Activated CD4-positive, alpha-beta memory T cell treated with anti-CD3 and anti-CD28 coated beads for 36 hours (primary cell): ENCODE results near the gene TMBIM1. TPM values are rescaled to one million over a fixed set of nuclear protein-coding genes. Genes with fewer than 3 reads are reported as not detected.
A peak's percentile ranks its signal among the peaks of the same experiment; 100 is the strongest.

ENCODE experiments used
- CTCF ChIA-PET: fragments of 350-600 bp; sonication (Branson Sonifier 250); formaldehyde crosslinking; loops from one replicate; lab custom pipeline; 2021; ENCODE audit warnings: antibody characterized with exemption, inconsistent platforms; lab: Charles Lee
- POLR2A ChIA-PET: fragments of 350-600 bp; sonication (Branson Sonifier 250); formaldehyde crosslinking; loops from one replicate; lab custom pipeline; 2021; ENCODE audit warnings: antibody characterized with exemption; lab: Charles Lee
- DNase-seq: peaks from one replicate; pipeline ENCODE4 v3.0.0-alpha.2; 2020
- H3K27ac Mint-ChIP-seq: one replicate; pipeline ENCODE4 v1.8.0; 2021; ENCODE audit warnings: mixed read lengths
- H3K27me3 Mint-ChIP-seq: one replicate; pipeline ENCODE4 v1.8.0; 2021; ENCODE audit warnings: mixed read lengths
- H3K36me3 Mint-ChIP-seq: one replicate; pipeline ENCODE4 v1.8.0; 2021; ENCODE audit warnings: mixed read lengths
- H3K4me1 Mint-ChIP-seq: one replicate; pipeline ENCODE4 v1.8.0; 2021; ENCODE audit warnings: low read depth, mixed read lengths
- H3K4me3 Mint-ChIP-seq: one replicate; pipeline ENCODE4 v1.8.0; 2021; ENCODE audit warnings: mild to moderate bottlenecking, mixed read lengths
- H3K9me3 Mint-ChIP-seq: one replicate; pipeline ENCODE4 v1.8.0; 2021; ENCODE audit warnings: mixed read lengths
- intact Hi-C: fragments of 100-400 bp; cut with micrococcal nuclease; formaldehyde crosslinking; loops from one replicate; pipeline ENCODE4 v1.15.1; 2023
- total RNA-seq, 2 experiments: library from RNA; stranded (reverse); gene quantifications; one replicate each; pipeline ENCODE4 v1.2.3, GENCODE V29; 2021

TMBIM1 gene
- total RNA-seq, 2 experiments from 2014 or later, result 71.8 to 79.2 TPM

DNA sequence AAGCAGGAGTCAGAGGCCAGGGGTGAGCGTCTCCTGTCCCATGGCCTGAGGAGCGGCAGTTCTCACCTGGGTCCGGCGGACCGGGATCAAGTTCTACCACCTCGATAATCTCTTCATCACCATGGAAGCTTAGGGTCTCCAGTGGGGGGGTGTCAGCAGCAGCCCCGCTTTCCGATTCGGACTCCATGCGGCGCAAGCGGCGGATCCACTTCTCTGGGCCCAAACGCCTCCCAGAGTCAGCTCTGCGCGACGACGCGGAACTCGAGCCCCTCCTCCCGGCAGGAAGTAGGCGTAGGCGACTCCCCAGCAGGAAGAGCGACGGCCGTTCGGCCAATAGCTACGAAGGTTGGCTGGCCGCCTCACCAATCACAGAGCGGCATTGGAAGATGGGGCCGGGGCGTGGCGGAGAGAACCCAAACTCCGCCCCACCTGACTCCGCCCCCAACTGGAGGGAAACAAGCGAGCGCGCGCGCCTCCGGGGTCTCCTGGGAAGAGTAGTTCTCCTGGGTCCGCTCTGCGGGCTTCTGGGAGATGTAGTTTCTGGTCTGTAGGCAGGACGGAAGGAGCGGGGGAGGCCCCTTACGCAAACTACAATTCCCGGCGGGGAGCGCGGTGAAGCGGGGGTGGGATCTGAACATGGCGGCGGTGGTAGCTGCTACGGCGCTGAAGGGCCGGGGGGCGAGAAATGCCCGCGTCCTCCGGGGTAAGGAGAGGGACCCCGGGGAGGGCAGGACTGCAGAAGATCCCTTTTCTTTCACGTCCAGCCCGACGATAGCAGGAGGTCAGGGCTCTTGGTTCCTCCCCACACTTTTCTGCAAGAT, 22.2 kb downstream of the TMBIM1 start, which contains the start of the genes AAMP and PNKD:
Gene AAMP, minus strand, starts transcription at position 238 of the 821 bp plus-strand sequence. Its CDS starts 51 bp downstream, at position 187.
Gene PNKD, plus strand, starts transcription at position 620 of the 821 bp plus-strand sequence. Its CDS starts 17 bp downstream, at position 637.
- Mint-ChIP-seq H3K36me3 (peaks cover 20% of the 10 kb centered on the region), H3K9me3 (no peaks in the 10 kb centered on the region), H3K4me3 (peak within 1 kb of the TSS; percentile 84), H3K4me1 (peaks cover 29% of the 10 kb centered on the region), H3K27ac (peak within 1 kb of the TSS; percentile 82), H3K27me3 (no peaks in the 10 kb centered on the region)
- peak; percentile 100 for DNase-seq
- POLR2A ChIA-PET, result interaction anchor here (0.6 to 8.4 kb wide), 7 partner anchors 17 to 389 kb away, joined by 3 to 115 read pairs (median 5); partner anchors contain the start of genes ARPC2, BCS1L, TMBIM1 and ZNF142
- CTCF ChIA-PET, result interaction anchor here (0.6 to 7.7 kb wide), 15 partner anchors 8 to 485 kb away, joined by 3 to 197 read pairs (median 5); partner anchors contain the start of genes CATIP and TMBIM1
- intact Hi-C loops, result loop anchor here (1.0 to 5.0 kb wide), 10 partner anchors 13 to 1009 kb away; partner anchors contain the start of genes ARPC2, CNOT9, CXCR1 and DNAJB2

DNA sequence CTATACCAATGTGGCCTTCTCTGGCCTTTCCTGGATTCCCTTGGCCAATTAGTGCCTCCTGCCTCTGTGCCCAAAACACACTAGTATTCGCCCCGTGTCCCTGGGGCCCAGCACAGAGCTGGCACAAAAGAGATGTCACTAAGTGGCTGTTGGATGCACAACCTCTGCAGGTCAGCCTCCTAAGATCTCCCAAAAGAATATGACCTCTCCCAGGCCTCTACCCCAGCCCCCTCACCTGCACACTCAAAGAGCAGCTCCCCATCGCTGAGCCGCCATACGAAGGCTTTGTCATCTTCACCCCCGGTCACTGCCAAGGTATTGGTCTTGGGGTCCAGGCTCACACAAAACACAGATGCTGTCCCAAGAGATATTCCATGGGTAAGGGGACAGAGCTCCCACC, 25.0 kb downstream of the TMBIM1 start:
- POLR2A ChIA-PET, result no interaction called here
- H3K27ac Mint-ChIP-seq, result no peak overlapping the region

DNA sequence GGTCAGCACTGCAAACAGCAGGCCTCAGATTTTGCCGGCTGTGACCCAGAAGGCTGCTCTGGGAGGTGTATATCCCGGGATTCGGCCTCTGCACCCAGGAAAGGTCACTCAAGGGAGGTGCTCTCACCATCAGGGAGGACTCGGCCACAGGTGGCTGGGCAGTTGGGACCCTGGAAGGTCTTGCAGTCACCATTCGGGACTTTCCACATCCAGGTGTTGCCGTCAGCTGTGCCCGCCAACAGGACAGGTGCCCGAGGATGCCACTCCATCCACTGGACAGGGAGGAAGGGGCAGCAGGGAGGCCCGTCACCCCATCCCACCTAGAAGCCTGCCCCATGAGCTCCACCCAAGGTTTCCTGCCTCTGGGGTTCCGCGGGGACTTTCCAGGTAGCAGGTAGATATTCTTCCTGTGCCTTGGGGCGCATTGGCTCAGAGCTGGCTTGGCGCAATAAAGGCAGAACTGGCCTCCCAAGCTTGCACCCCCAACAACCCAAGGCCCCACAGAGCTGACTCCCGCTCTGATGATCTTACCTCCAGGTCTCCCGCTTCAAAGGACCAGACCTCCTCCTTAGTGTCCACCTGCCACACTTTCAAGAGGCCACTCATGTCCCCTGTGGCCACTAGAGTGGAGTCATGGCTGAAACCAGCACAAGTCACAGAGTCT, 25.9 kb downstream of the TMBIM1 start:
- POLR2A ChIA-PET, result interaction anchor here (0.9 to 1.5 kb wide), 2 partner anchors 10 to 15 kb away, joined by 3 to 5 read pairs; no protein-coding TSS in a partner anchor
- H3K27ac Mint-ChIP-seq, result no peak overlapping the region
- H3K36me3 Mint-ChIP-seq, result peaks cover 16% of the 10 kb centered on the region
- CTCF ChIA-PET, result interaction anchor here (1.5 kb wide), 1 partner anchor 9 kb away, joined by 4 read pairs; no protein-coding TSS in a partner anchor
- DNase-seq, result no peak
- peaks cover 24% of the 10 kb centered on the region for H3K4me1 Mint-ChIP-seq
- no peaks in the 10 kb centered on the region for H3K9me3 Mint-ChIP-seq
- intact Hi-C loops, result no loop called here
- no peak overlapping the region for H3K4me3 Mint-ChIP-seq
- no peaks in the 10 kb centered on the region for H3K27me3 Mint-ChIP-seq

More for the DNA sequence above, 25.0 kb downstream of the TMBIM1 start:
- no peaks in the 10 kb centered on the region for H3K27me3 Mint-ChIP-seq
- H3K4me3 Mint-ChIP-seq, result no peak overlapping the region
- intact Hi-C loops, result no loop called here
- CTCF ChIA-PET, result no interaction called here
- H3K9me3 Mint-ChIP-seq, result no peaks in the 10 kb centered on the region
- peaks cover 16% of the 10 kb centered on the region for H3K36me3 Mint-ChIP-seq
- H3K4me1 Mint-ChIP-seq, result peaks cover 32% of the 10 kb centered on the region
- no peak for DNase-seq

DNA sequence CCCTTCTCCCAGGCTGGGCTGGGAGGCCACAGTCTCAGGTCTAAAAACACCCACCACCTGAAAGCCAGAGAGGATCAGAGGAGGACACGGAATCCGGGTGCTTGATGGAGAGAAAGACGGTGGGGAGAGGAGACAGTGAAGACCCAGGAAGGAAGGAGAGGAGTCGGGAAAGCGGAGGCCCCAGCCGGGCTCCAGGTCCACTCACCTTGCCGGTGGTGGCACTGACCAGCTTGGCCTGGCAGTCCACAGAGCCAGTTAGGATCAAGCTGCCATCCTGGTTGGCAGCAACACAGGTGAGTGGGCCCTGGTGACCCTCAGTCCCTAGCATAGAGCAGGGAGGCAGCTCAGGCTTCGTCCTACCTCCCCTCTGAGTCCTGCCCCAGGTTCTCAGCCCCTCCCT, 26.7 kb downstream of the TMBIM1 start:
- no peaks in the 10 kb centered on the region for H3K27me3 Mint-ChIP-seq
- ChIA-PET CTCF (interaction anchor here (1.5 kb wide), 1 partner anchor 8 kb away, joined by 4 read pairs; no protein-coding TSS in a partner anchor), POLR2A (interaction anchor here (1.5 kb wide), 1 partner anchor 9 kb away, joined by 5 read pairs; no protein-coding TSS in a partner anchor)
- DNase-seq, result no peak
- H3K36me3 Mint-ChIP-seq, result peaks cover 16% of the 10 kb centered on the region
- H3K27ac Mint-ChIP-seq, result no peak overlapping the region
- H3K9me3 Mint-ChIP-seq, result no peaks in the 10 kb centered on the region
- intact Hi-C loops, result no loop called here
- H3K4me3 Mint-ChIP-seq, result no peak overlapping the region
- H3K4me1 Mint-ChIP-seq, result peaks cover 19% of the 10 kb centered on the region

DNA sequence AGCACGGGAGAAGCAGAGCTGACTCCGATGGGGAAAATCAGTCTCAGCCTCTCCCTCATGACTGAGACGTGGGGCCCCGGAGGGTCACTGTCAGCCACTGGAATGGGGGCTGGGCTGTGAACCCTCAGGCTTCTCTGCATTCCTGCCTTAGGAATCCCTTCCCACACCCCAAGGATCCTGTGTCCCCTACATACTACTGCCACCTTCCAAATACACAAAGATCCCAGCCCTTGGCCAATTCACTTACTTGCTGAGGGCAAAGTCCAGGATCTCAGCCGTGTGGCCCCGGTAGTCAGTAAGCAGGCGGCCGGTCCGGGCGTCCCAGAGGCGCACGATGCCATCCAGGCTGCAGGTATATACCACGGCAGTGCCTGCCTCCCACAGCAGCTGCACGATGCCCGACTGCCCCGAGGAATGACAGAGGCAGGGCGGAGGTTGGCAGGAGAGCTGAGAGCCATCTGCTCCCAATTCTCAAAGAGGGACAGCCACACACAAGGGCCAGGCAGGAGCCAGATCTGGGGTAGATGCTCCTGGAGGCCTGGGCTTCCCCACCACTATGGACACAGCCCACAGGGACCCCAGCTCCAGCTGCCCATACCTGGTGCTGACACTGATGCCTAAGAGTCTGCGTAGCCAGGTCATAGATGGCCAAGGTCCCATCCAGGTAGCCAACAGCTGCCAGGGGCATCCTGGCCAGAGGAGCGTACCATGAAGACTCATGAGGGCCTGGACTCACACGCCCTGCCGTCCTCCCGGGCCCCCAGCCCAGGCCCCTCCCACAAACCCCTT, 27.3 kb downstream of the TMBIM1 start:
- no peak for DNase-seq
- intact Hi-C loops, result no loop called here
- peaks cover 18% of the 10 kb centered on the region for H3K4me1 Mint-ChIP-seq
- no peaks in the 10 kb centered on the region for H3K27me3 Mint-ChIP-seq
- POLR2A ChIA-PET, result interaction anchor here (1.3 kb wide), 1 partner anchor 8 kb away, joined by 3 read pairs; no protein-coding TSS in a partner anchor
- CTCF ChIA-PET, result no interaction called here
- H3K9me3 Mint-ChIP-seq, result no peaks in the 10 kb centered on the region
- no peak overlapping the region for H3K4me3 Mint-ChIP-seq
- no peak overlapping the region for H3K27ac Mint-ChIP-seq
- peaks cover 16% of the 10 kb centered on the region for H3K36me3 Mint-ChIP-seq

DNA sequence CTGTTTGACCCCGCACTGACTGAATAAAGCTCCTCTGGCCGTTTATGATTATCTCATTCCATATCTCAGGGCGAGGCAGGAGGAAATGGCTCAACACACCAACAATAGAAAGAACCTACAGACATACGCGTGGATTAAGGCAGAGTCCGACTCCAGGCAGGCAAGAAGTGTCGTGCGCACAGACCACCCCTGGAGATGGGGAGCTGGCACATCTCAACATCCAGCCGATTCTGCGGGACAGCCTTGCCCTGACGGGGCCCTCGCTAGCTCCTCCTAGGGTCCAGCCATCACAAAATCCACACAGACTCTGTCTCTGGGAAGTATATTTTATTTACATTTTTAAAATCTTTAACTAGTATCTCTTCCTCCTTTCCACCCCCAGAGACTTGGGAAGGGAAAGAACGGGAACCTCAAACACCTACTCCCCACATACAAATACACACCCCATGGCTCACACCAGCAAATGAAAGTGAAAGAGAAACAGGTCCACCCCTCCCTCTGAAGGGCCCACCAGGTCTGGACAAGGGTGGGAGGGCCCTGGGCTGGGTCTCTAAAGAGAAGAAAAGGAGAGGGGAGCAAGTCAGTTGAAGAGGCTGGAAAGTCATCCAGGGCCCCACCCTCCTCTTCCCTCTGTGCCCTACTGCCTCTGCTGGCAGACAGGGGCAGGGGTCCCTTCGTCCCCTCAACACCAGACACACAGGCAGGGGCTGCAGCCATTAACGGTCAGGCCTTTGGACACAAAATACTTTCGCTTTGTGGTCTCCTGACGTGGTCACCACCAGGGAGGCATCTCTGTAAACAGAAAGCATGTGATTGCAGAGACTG, 28.3 kb downstream of the TMBIM1 start:
- Mint-ChIP-seq H3K36me3 (peaks cover 12% of the 10 kb centered on the region), H3K4me3 (no peak overlapping the region), H3K9me3 (no peaks in the 10 kb centered on the region), H3K4me1 (peaks cover 13% of the 10 kb centered on the region), H3K27me3 (no peaks in the 10 kb centered on the region), H3K27ac (no peak overlapping the region)
- POLR2A ChIA-PET, result interaction anchor here (1.3 kb wide), 1 partner anchor 8 kb away, joined by 3 read pairs; no protein-coding TSS in a partner anchor
- CTCF ChIA-PET, result no interaction called here
- intact Hi-C loops, result no loop called here
- DNase-seq, result no peak

DNA sequence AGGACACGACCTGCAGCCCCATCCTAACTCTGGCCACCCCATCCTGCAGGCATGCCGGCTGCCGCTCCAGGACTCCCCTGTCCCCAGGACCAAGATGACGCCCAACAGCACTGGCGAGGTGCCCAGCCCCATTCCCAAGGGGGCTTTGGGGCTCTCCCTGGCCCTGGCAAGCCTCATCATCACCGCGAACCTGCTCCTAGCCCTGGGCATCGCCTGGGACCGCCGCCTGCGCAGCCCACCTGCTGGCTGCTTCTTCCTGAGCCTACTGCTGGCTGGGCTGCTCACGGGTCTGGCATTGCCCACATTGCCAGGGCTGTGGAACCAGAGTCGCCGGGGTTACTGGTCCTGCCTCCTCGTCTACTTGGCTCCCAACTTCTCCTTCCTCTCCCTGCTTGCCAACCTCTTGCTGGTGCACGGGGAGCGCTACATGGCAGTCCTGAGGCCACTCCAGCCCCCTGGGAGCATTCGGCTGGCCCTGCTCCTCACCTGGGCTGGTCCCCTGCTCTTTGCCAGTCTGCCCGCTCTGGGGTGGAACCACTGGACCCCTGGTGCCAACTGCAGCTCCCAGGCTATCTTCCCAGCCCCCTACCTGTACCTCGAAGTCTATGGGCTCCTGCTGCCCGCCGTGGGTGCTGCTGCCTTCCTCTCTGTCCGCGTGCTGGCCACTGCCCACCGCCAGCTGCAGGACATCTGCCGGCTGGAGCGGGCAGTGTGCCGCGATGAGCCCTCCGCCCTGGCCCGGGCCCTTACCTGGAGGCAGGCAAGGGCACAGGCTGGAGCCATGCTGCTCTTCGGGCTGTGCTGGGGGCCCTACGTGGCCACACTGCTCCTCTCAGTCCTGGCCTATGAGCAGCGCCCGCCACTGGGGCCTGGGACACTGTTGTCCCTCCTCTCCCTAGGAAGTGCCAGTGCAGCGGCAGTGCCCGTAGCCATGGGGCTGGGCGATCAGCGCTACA, 29.4 kb downstream of the TMBIM1 start:
- Mint-ChIP-seq H3K4me1 (peaks cover 11% of the 10 kb centered on the region), H3K27me3 (no peaks in the 10 kb centered on the region), H3K36me3 (peaks cover 12% of the 10 kb centered on the region), H3K4me3 (no peak overlapping the region), H3K27ac (no peak overlapping the region), H3K9me3 (no peaks in the 10 kb centered on the region)
- no peak for DNase-seq
- intact Hi-C loops, result no loop called here
- ChIA-PET POLR2A (interaction anchor here (0.6 kb wide), 1 partner anchor 62 kb away, joined by 6 read pairs; no protein-coding TSS in a partner anchor), CTCF (interaction anchor here (1.8 kb wide), 1 partner anchor 8 kb away, joined by 5 read pairs; no protein-coding TSS in a partner anchor)

DNA sequence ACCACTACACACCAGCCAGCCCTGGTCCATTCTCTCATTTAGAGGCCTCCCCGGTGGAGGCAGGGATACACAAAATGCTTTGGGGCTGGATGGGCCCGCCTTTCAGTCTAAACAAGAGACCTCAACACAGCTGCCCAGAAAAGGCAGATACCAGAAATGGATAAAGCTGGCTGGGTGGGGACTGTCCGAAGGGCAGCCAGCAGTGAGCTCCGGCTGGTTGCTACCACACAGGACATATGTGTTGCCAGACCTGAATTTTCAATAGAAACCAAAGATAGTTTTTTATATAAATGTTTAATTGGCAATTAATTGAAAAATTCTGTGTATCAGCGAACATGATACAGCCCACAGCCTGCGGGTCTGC, 30.1 kb downstream of the TMBIM1 start:
- DNase-seq, result no peak
- Mint-ChIP-seq H3K4me3 (no peak overlapping the region), H3K27ac (no peak overlapping the region), H3K9me3 (no peaks in the 10 kb centered on the region), H3K36me3 (peaks cover 10% of the 10 kb centered on the region), H3K27me3 (no peaks in the 10 kb centered on the region), H3K4me1 (peaks cover 12% of the 10 kb centered on the region)
- intact Hi-C loops, result no loop called here
- CTCF ChIA-PET, result interaction anchor here (1.8 kb wide), 1 partner anchor 9 kb away, joined by 5 read pairs; no protein-coding TSS in a partner anchor
- POLR2A ChIA-PET, result interaction anchor here (0.6 to 1.8 kb wide), 2 partner anchors 10 to 61 kb away, joined by 4 to 6 read pairs; no protein-coding TSS in a partner anchor

DNA sequence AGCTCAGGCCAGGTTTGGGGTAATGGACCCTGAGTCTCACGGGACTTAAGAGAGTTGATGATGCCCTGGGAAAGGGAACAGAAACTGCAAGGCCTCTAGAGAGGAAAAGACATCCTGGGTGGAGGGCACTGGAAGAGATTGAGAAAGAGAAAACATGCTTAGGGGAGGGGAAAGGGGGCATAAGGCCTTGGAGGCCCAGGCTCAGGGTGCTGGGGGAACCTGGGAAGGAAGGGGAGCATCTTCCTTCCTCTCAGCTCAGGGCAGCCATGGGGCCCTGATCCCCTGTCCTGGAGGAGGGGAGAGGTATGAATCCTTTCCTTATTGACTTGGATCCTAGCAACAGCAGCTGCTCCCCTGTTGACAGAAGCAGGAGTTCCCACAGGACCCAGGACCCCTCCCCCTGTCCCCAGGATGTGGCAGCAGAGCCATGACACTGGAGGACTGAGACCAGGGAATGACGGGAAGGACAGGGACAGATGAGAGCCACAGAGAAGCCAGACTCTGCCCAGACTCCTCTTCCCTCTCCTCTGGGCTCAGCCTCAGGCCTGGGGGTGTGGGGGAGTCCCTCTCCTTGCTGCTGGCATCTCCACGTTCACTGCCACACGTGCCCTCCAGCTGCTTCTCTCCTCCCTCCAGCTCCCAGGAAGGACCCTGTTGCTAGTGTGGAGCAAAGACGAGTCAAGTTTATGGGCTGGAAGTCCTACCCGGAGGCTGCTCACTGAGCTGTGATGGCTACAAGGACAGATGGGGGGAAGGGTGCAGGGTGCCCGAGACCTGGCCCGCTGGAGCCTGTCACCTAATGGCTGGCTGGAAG, 30.7 kb downstream of the TMBIM1 start:
- no peak for DNase-seq
- peaks cover 5% of the 10 kb centered on the region for H3K36me3 Mint-ChIP-seq
- H3K4me3 Mint-ChIP-seq, result no peak overlapping the region
- H3K4me1 Mint-ChIP-seq, result peaks cover 16% of the 10 kb centered on the region
- CTCF ChIA-PET, result interaction anchor here (1.8 kb wide), 1 partner anchor 10 kb away, joined by 5 read pairs; no protein-coding TSS in a partner anchor
- H3K9me3 Mint-ChIP-seq, result no peaks in the 10 kb centered on the region
- no peaks in the 10 kb centered on the region for H3K27me3 Mint-ChIP-seq
- intact Hi-C loops, result no loop called here
- POLR2A ChIA-PET, result interaction anchor here (0.6 to 1.8 kb wide), 2 partner anchors 9 to 61 kb away, joined by 4 to 6 read pairs; no protein-coding TSS in a partner anchor
- no peak overlapping the region for H3K27ac Mint-ChIP-seq
